A549 treated with AZD9567 at 1 μM for 4 hours (cell line): ENCODE results near the gene SLC12A6. TPM values are rescaled to one million over a fixed set of nuclear protein-coding genes. Genes with fewer than 3 reads are reported as not detected.

Experiments used
- total RNA-seq: library from RNA; stranded (reverse); fragments of 200-300 nt; extraction: Qiagen RNA extraction; gene quantifications from 5 replicates; pipeline ENCODE4 v1.2.3, GENCODE V29; 2022; ENCODE audit not compliant: insufficient read depth

Gene SLC12A6
- 4.2 to 6.1 TPM (median 5.6 TPM) in 5 replicates for total RNA-seq

GRCh38 chr15:34337557-34338306 lies at the start of gene SLC12A6:
Gene SLC12A6 (minus strand): TSS chr15:34337781. CDS start chr15:34336680, 1,101 bp downstream.

DNA sequence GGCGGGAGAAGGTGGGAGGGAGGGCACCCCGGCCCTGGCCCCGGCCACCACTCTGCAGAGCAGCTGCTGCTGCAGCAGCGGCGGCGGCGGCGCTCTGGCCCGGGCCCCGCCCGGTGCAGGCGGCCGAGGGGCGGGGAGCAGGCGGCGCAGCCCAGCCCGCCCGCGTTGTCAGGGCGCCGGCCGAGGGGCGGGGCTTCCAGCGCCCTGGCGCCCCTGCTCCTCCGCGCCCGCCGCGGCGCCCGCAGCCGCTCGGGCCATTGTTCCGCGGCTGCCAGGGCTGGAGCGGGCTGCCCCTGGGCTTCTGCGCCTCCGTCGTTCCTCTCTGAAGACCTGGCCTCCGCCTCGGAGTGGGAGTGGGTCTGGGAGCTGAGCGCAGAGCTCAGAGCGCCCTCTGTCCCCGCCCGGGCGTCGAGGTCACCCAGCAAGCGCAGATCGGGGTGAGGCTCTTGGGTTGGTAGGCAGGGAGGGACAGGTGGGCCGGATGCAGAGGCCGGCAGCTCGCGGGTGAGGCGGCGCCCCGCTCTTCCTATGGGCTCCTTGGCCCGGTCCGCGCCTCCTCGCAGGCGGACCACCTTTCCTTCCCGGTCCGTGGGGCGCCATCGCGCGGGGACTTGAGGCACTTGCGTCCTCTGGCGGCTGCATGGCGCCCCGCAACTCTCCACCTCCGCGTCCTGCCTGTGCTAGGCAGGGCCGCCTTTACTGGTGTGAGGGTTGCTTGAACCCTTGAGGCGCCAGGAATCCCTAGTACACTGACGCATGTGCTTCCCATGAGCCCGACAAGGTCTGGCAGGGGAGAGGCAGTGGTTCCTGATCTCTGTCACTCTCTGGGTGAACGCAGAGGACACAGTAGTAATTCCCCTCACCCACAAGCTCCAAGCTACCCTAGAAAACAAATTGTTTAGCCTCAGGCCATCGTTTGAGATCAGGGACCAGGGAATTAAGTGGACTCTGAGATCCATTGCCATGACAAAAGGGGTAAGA lies 29.8 kb upstream of the SLC12A6 start, which contains the start of gene LPCAT4:
Gene LPCAT4, minus strand, starts transcription at position 96 of the 981 bp plus-strand sequence. CDS start 96 bp downstream, outside the sequence.

GRCh38 chr15:34342737-34343575 lies 5.4 kb upstream of the SLC12A6 start, which contains the start of the genes NOP10 and NUTM1:
Gene NOP10 (minus strand): TSS chr15:34343136. CDS start chr15:34343073, 63 bp downstream.
Gene NUTM1 (plus strand): TSS chr15:34343315. CDS start chr15:34343697, 382 bp downstream.

GRCh38 chr15:34209421-34210282 lies 127.9 kb downstream of the SLC12A6 start, which contains the start of gene KATNBL1:
Gene KATNBL1 (minus strand): TSS chr15:34210096. CDS start chr15:34163676, 46,420 bp downstream.

Other genes with a start within 250 kb of the SLC12A6 start
- gene EMC7, start 235.9 kb downstream of the SLC12A6 start, total RNA-seq = 110 to 149 TPM (median 143 TPM) in 5 replicates
- gene PGBD4, start 235.7 kb downstream of the SLC12A6 start, total RNA-seq = 1.3 to 1.7 TPM (median 1.5 TPM) in 5 replicates
- 18.7 to 41.6 TPM (median 35.8 TPM) in 5 replicates for gene KATNBL1, start 127.7 kb downstream of the SLC12A6 start, total RNA-seq
- 189 to 207 TPM (median 192 TPM) in 5 replicates for gene EMC4, start 112.8 kb downstream of the SLC12A6 start, total RNA-seq
- 483 to 556 TPM (median 526 TPM) in 5 replicates for gene NOP10, start 5.4 kb upstream of the SLC12A6 start, total RNA-seq
- gene NUTM1, start 5.5 kb upstream of the SLC12A6 start, total RNA-seq = not detected in 5 replicates
- gene LPCAT4, start 29.4 kb upstream of the SLC12A6 start, total RNA-seq = 45.6 to 64.1 TPM (median 61.9 TPM) in 5 replicates
- gene GOLGA8A, start 100.0 kb upstream of the SLC12A6 start, total RNA-seq = 1.5 to 11.0 TPM (median 10.5 TPM) in 5 replicates
- 11.6 to 24.4 TPM (median 20.3 TPM) in 5 replicates for gene GOLGA8B, start 245.9 kb upstream of the SLC12A6 start, total RNA-seq